Posterior vena cava (tissue), 2 donors: ENCODE results near the gene SMARCAD1. TPM values are rescaled to one million over a fixed set of nuclear protein-coding genes. Genes with fewer than 3 reads are reported as not detected.
"Not testable (repeated sequence)": the region's sequence is repeated elsewhere in the genome, so short reads cannot be mapped to it uniquely, and the experiment has no call there.

Experiments used
- DNase-seq: peaks from one replicate; pipeline ENCODE4 v3.0.0-alpha.2; 2020; ENCODE audit warnings: low spot score
- intact Hi-C, 2 donors: fragments of 100-400 bp; cut with DNase I; formaldehyde crosslinking; loops; one replicate each; pipeline versions ENCODE4 v1.14.1 to v1.14.2; 2022 to 2023
- total RNA-seq, 2 donors: library from RNA; stranded (reverse); fragmentation: NEBNext Ultra II Directional; extraction: Animal tissue kit (Norgen Biotek cat#: 25700); gene quantifications; one replicate each; pipeline ENCODE4 v1.2.1, GENCODE V29; 2021
- donor health status: DM: yes; HTN: yes; CAD: no.
- donor health status: DM: yes; HTN: yes; CAD: no.

Gene SMARCAD1
- total RNA-seq, 2 donors from 2014 or later: 19.9 to 20.7 TPM

DNA sequence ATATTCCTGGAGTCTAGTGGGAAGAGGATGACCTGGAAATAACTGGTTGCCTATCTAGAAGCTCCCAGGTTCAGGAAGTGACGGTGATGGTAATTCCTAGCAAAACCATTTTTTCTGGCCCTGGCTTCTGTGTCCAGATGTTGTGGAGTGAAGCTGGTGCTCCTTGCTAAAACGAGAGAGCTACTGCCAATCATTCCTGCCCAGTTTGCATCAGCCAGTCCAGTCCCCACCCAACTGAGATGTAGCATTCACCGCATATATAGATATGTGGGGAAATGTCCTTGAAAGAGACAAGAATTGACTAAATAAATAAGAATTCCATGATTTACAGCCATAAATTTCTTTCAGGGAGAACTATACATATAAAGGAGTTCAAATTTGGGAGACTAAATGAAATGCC, 128.6 kb downstream of the SMARCAD1 start:
- no peak for DNase-seq
- intact Hi-C loops: no loop called here

DNA sequence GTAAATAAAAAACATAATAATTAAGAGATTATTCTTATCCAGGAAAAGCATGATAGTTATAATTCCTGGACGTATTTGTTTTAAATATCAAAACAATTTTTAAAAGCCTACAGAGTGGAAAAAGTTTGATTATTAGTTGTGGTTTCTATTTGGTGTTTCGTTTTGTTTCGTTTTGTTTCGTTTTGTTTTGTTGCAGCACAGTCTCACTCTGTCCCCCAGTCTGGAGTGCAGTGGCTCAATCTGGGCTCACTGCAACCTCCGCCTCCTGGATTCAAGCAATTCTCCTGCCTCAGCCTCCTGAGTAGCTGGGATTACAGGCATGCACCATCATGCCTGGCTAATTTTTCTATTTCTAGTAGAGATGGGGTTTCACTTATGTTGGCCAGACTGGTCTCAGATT, 129.1 kb downstream of the SMARCAD1 start:
- DNase-seq: not testable (repeated sequence)

DNA sequence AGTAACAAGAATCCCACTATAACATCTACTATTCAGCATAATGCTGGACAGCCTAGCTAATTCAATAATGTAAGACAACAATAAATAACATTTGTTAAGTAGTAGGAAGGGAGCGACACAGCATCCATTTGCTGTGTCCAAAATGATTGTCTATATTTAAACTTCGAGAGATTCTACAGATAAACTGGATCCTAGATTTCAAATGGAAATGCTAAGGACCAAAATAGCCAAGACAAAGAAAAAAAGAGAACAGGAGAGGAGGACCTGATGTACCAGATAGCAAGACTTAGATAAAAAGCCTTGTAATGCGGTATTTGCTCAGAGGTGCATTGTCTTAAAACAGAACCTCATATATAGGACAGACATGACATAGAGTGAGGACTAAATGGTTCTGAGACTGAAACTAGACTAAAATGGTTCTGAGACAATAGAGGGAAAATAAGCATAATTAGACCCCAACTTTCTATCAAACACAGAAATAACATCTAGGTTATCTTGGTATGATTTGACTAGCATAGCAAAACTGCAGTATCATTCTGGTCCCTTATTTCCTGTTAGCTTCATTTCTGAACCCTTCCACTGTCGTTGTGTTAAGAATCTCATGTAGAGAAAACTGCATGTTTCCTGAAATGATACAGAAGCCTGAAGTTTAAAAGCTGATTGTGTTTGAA, 131.2 kb downstream of the SMARCAD1 start:
- no peak for DNase-seq
- intact Hi-C loops: no loop called here

More for the DNA sequence above, 129.1 kb downstream of the SMARCAD1 start:
- intact Hi-C loops: not testable (repeated sequence)

DNA sequence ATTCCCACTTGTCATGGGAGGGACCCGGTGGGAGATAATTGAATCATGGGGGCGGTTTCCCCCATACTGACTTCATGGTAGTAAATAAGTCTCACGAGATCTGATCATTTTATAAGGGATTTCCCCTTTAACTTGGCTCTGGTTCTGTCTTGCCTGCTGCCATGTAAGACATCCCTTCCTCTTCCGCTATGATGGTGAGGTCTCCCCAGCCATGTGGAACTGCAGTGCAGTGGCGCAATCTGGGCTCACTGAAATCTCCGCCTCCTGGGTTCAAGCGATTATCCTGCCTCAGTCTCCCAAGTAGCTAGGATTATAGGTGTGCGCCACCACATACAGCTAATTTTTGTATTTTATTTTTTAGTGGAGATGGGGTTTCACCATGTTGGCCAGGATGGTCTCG, 132.1 kb downstream of the SMARCAD1 start:
- intact Hi-C loops: no loop called here
- DNase-seq: no peak

Other genes starting within 250 kb of the SMARCAD1 start
- 1 to 10 TPM; 2.5 to 7.5 TPM for gene HPGDS, start 135.0 kb downstream of the SMARCAD1 start, total RNA-seq
- 100 to 1,000 TPM; 418 to 594 TPM for gene PDLIM5, start 244.1 kb downstream of the SMARCAD1 start, total RNA-seq